Astrocyte (in vitro differentiated cells and primary cell): ENCODE results near the gene EYA2. TPM values are rescaled to one million over a fixed set of nuclear protein-coding genes. Genes with fewer than 3 reads are reported as not detected.

ENCODE experiments used
- DNase-seq: peaks from one replicate; pipeline ENCODE4 v3.0.0-alpha.2; 2010; ENCODE audit warnings: low read depth
- FAIRE-seq: peaks from 2 replicates; lab custom pipeline; 2011; peaks lifted over from hg19 to GRCh38; lab: Jason Lieb, UNC
- H2AFZ ChIP-seq: 2 replicates; pipeline ENCODE4 v1.6.0; 2012; ENCODE audit warnings: low read depth, low read length, inconsistent platforms
- H3K27ac ChIP-seq: 2 replicates; pipeline ENCODE4 v1.5.1; 2011; ENCODE audit warnings: low read depth, low read length, inconsistent platforms
- H3K27me3 ChIP-seq: 2 replicates; pipeline ENCODE4 v1.6.0; 2011; ENCODE audit warnings: low read length, inconsistent platforms; ENCODE audit not compliant: insufficient read depth
- H3K36me3 ChIP-seq: 2 replicates; pipeline ENCODE4 v1.5.1; 2011; ENCODE audit warnings: low read length, inconsistent platforms; ENCODE audit not compliant: insufficient read depth
- H3K4me1 ChIP-seq: 2 replicates; pipeline ENCODE4 v1.5.1; 2011; ENCODE audit warnings: low read length, inconsistent platforms; ENCODE audit not compliant: insufficient read depth
- H3K4me2 ChIP-seq: 2 replicates; pipeline ENCODE4 v1.6.0; 2012; ENCODE audit warnings: low read length, inconsistent platforms
- H3K4me3 ChIP-seq: 2 replicates; pipeline ENCODE4 v1.5.1; 2011; ENCODE audit warnings: low read depth, mild to moderate bottlenecking, low read length, inconsistent platforms; ENCODE audit not compliant: insufficient read depth
- H3K79me2 ChIP-seq: 2 replicates; pipeline ENCODE4 v1.6.0; 2012; ENCODE audit warnings: mild to moderate bottlenecking, low read length, inconsistent platforms; ENCODE audit not compliant: insufficient read depth
- H3K9ac ChIP-seq: 2 replicates; pipeline ENCODE4 v1.6.0; 2012; ENCODE audit warnings: mild to moderate bottlenecking, low read length, inconsistent platforms
- H3K9me3 ChIP-seq: 2 replicates; pipeline ENCODE4 v1.5.1; 2012; ENCODE audit warnings: low read depth, mild to moderate bottlenecking, low read length, inconsistent platforms; ENCODE audit not compliant: insufficient read depth
- H4K20me1 ChIP-seq: 2 replicates; pipeline ENCODE4 v1.6.0; 2012; ENCODE audit warnings: low read length, inconsistent platforms; ENCODE audit not compliant: insufficient read depth
- H3K27ac Mint-ChIP-seq: one replicate; pipeline ENCODE4 v1.8.0; 2021; ENCODE audit warnings: mild to moderate bottlenecking, mixed read lengths; ENCODE audit not compliant: unreplicated experiment
- H3K27me3 Mint-ChIP-seq: one replicate; pipeline ENCODE4 v1.8.0; 2021; ENCODE audit warnings: low read depth, mixed read lengths; ENCODE audit not compliant: unreplicated experiment
- H3K36me3 Mint-ChIP-seq: one replicate; pipeline ENCODE4 v1.8.0; 2021; ENCODE audit warnings: low read depth, mixed read lengths; ENCODE audit not compliant: unreplicated experiment
- H3K4me1 Mint-ChIP-seq: one replicate; pipeline ENCODE4 v1.8.0; 2021; ENCODE audit warnings: low read depth, mixed read lengths; ENCODE audit not compliant: unreplicated experiment
- H3K4me3 Mint-ChIP-seq: one replicate; pipeline ENCODE4 v1.8.0; 2021; ENCODE audit warnings: mild to moderate bottlenecking, moderate library complexity, mixed read lengths; ENCODE audit not compliant: unreplicated experiment
- H3K9me3 Mint-ChIP-seq: one replicate; pipeline ENCODE4 v1.8.0; 2021; ENCODE audit warnings: mild to moderate bottlenecking, mixed read lengths; ENCODE audit not compliant: unreplicated experiment
- CTCF ChIP-seq: IDR thresholded peaks from 2 replicates; pipeline ENCODE4 v1.5.1; 2011; ENCODE audit warnings: low read depth, mild to moderate bottlenecking, inconsistent platforms, low read length, moderate library complexity; ENCODE audit not compliant: insufficient read depth
- EZH2 ChIP-seq: IDR thresholded peaks from 2 replicates; pipeline ENCODE4 v1.6.1; 2012; ENCODE audit warnings: mild to moderate bottlenecking, low read length, inconsistent platforms; ENCODE audit not compliant: insufficient read depth
- total RNA-seq: library from RNA; stranded (reverse); gene quantifications from 2 replicates; pipeline ENCODE4 v1.2.1, GENCODE V29; 2021

Gene EYA2
- total RNA-seq, 1 donor from 2014 or later = 1.5 TPM

DNA sequence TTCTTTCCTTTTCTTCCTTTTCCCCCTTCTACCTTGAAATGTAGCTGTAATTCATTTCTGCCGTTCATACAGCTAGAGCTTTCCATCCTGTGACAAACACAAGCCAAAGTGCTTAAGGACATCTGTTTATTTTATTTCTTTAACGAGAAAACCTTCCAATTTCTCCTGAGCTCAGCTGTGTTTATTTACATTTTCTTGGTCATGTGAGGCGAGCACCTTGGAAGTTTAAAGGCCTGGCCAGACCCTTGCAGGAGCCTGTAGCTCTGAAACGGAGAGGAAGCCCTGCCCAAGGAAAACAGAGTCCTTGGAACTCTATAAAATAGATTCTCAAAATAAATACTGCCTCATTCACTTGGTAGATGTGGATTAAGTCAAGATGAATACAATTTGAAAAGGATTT is 223.1 kb downstream of the EYA2 start:
- Histone ChIP-seq H3K9ac (no peak overlapping the region), H3K79me2 (no peaks in the 10 kb centered on the region), H3K27me3 (no peaks in the 10 kb centered on the region), H3K27ac (no peak overlapping the region), H3K4me2 (peak overlapping the region; percentile 41), H3K36me3 (no peaks in the 10 kb centered on the region), H2AFZ (peak overlapping the region; percentile 8), H4K20me1 (no peaks in the 10 kb centered on the region), H3K4me3 (no peak overlapping the region), H3K4me1 (peaks cover 20% of the 10 kb centered on the region), H3K9me3 (no peaks in the 10 kb centered on the region)
- Mint-ChIP-seq H3K27ac (no peak overlapping the region), H3K36me3 (no peaks in the 10 kb centered on the region), H3K4me1 (peaks cover 26% of the 10 kb centered on the region), H3K27me3 (no peaks in the 10 kb centered on the region), H3K9me3 (no peaks in the 10 kb centered on the region), H3K4me3 (no peak overlapping the region)
- TF ChIP-seq EZH2 = no peak
- FAIRE-seq = no peak
- DNase-seq = no peak

DNA sequence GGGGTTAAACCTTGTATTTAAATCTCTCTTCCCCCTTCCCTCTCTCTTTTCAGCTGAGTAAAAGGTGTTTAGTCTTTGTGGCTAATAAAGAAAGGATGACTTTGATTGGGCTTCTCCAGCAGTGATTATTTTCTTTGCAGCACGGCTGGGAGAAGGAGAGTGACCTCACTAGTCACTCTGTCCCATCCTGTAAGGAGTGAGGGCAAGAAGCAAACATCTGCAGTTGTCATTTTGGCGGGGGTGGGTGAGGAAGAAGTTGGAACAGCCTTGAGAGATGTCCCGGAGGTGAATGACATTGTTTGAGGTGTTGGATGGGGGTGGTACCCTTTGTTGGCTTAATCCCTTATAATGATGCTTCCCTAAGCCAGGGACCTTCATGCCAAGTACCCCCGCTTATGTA is 223.6 kb downstream of the EYA2 start:
- Mint-ChIP-seq H3K27ac (no peak overlapping the region), H3K4me1 (peaks cover 23% of the 10 kb centered on the region), H3K4me3 (no peak overlapping the region), H3K36me3 (no peaks in the 10 kb centered on the region), H3K27me3 (no peaks in the 10 kb centered on the region), H3K9me3 (no peaks in the 10 kb centered on the region)
- Histone ChIP-seq H4K20me1 (no peaks in the 10 kb centered on the region), H3K9me3 (no peaks in the 10 kb centered on the region), H3K4me1 (peaks cover 18% of the 10 kb centered on the region), H3K27ac (no peak overlapping the region), H3K36me3 (no peaks in the 10 kb centered on the region), H3K9ac (no peak overlapping the region), H3K4me3 (no peak overlapping the region), H3K4me2 (peak overlapping the region; percentile 41), H3K79me2 (no peaks in the 10 kb centered on the region), H3K27me3 (no peaks in the 10 kb centered on the region), H2AFZ (peak overlapping the region; percentile 11)
- TF ChIP-seq CTCF (no peak), EZH2 (no peak)
- DNase-seq (no peak), FAIRE-seq (no peak)

- peaks cover 19% of the 10 kb centered on the region for H3K4me1 Mint-ChIP-seq
- no peaks in the 10 kb centered on the region for H3K36me3 Mint-ChIP-seq
- Histone ChIP-seq H3K27ac (no peak overlapping the region), H3K79me2 (no peaks in the 10 kb centered on the region), H3K9me3 (no peaks in the 10 kb centered on the region), H2AFZ (no peak overlapping the region), H3K27me3 (no peaks in the 10 kb centered on the region), H3K36me3 (no peaks in the 10 kb centered on the region), H4K20me1 (no peaks in the 10 kb centered on the region), H3K9ac (no peak overlapping the region), H3K4me2 (peak overlapping the region; percentile 41), H3K4me1 (peaks cover 14% of the 10 kb centered on the region), H3K4me3 (no peak overlapping the region)
- H3K4me3 Mint-ChIP-seq = no peak overlapping the region
- no peak for TF ChIP-seq EZH2
- TF ChIP-seq CTCF = no peak
- H3K27me3 Mint-ChIP-seq = no peaks in the 10 kb centered on the region
- no peaks in the 10 kb centered on the region for H3K9me3 Mint-ChIP-seq
- H3K27ac Mint-ChIP-seq = peak overlapping the region; percentile 78
- FAIRE-seq (no peak), DNase-seq (no peak)
These were observed 224.0 kb downstream of the EYA2 start for GRCh38 chr20:47118641-47119040.
